ENCODE measurements around the gene SUGCT. TPM values are rescaled to one million over a fixed set of nuclear protein-coding genes. Genes with fewer than 3 reads are reported as not detected.

Gene SUGCT
- total RNA-seq, 1 donor from 2014 or later: 1.6 TPM

- Mint-ChIP-seq H3K9me3 (ENCODE audit: unreplicated experiment) (no peaks in the 10 kb centered on the region), H3K36me3 (ENCODE audit: low read depth, unreplicated experiment) (no peaks in the 10 kb centered on the region), H3K27ac (ENCODE audit: unreplicated experiment) (no peak overlapping the region), H3K27me3 (ENCODE audit: unreplicated experiment) (peaks cover under 1% of the 10 kb centered on the region), H3K4me3 (ENCODE audit: unreplicated experiment) (no peak overlapping the region), H3K4me1 (ENCODE audit: unreplicated experiment) (peaks cover 4% of the 10 kb centered on the region)
- no peak for TF ChIP-seq CTCF (IDR thresholded peaks at IDR 0.05; ENCODE audit: unreplicated experiment)
- no peak for DNase-seq (ENCODE audit: low spot score)
These were observed 618.6 kb downstream of the SUGCT start for GRCh38 chr7:40753455-40753854.

- Mint-ChIP-seq H3K27ac (ENCODE audit: unreplicated experiment) (no peak overlapping the region), H3K4me1 (ENCODE audit: unreplicated experiment) (peaks cover 4% of the 10 kb centered on the region), H3K36me3 (ENCODE audit: low read depth, unreplicated experiment) (no peaks in the 10 kb centered on the region)
These were observed 620.6 kb downstream of the SUGCT start for GRCh38 chr7:40755438-40755837.

GRCh38 chr7:40757109-40757508 is 622.3 kb downstream of the SUGCT start:
- no peaks in the 10 kb centered on the region for H3K4me1 Mint-ChIP-seq (ENCODE audit: unreplicated experiment)
- peaks cover 2% of the 10 kb centered on the region for H3K27me3 Mint-ChIP-seq (ENCODE audit: unreplicated experiment)
- H3K36me3 Mint-ChIP-seq (ENCODE audit: low read depth, unreplicated experiment): no peaks in the 10 kb centered on the region
- DNase-seq (ENCODE audit: low spot score): no peak
- no peaks in the 10 kb centered on the region for H3K9me3 Mint-ChIP-seq (ENCODE audit: unreplicated experiment)
- TF ChIP-seq CTCF (IDR thresholded peaks at IDR 0.05; ENCODE audit: unreplicated experiment): no peak
- H3K27ac Mint-ChIP-seq (ENCODE audit: unreplicated experiment): no peak overlapping the region
- no peak overlapping the region for H3K4me3 Mint-ChIP-seq (ENCODE audit: unreplicated experiment)

More at GRCh38 chr7:40755438-40755837, 620.6 kb downstream of the SUGCT start:
- no peak for TF ChIP-seq CTCF (IDR thresholded peaks at IDR 0.05; ENCODE audit: unreplicated experiment)
- no peak overlapping the region for H3K4me3 Mint-ChIP-seq (ENCODE audit: unreplicated experiment)
- H3K9me3 Mint-ChIP-seq (ENCODE audit: unreplicated experiment): no peaks in the 10 kb centered on the region
- no peak for DNase-seq (ENCODE audit: low spot score)
- peaks cover 2% of the 10 kb centered on the region for H3K27me3 Mint-ChIP-seq (ENCODE audit: unreplicated experiment)

- Mint-ChIP-seq H3K36me3 (ENCODE audit: low read depth, unreplicated experiment) (no peaks in the 10 kb centered on the region), H3K4me1 (ENCODE audit: unreplicated experiment) (no peaks in the 10 kb centered on the region), H3K27ac (ENCODE audit: unreplicated experiment) (no peak overlapping the region), H3K9me3 (ENCODE audit: unreplicated experiment) (no peaks in the 10 kb centered on the region), H3K4me3 (ENCODE audit: unreplicated experiment) (no peak overlapping the region), H3K27me3 (ENCODE audit: unreplicated experiment) (peaks cover 2% of the 10 kb centered on the region)
- DNase-seq (ENCODE audit: low spot score): no peak
- TF ChIP-seq CTCF (IDR thresholded peaks at IDR 0.05; ENCODE audit: unreplicated experiment): no peak
These were observed 623.8 kb downstream of the SUGCT start for GRCh38 chr7:40758590-40758989.

- no peak for DNase-seq (ENCODE audit: low spot score)
- H3K4me1 Mint-ChIP-seq (ENCODE audit: unreplicated experiment): no peaks in the 10 kb centered on the region
- no peak for TF ChIP-seq CTCF (IDR thresholded peaks at IDR 0.05; ENCODE audit: unreplicated experiment)
- peaks cover 2% of the 10 kb centered on the region for H3K27me3 Mint-ChIP-seq (ENCODE audit: unreplicated experiment)
- no peaks in the 10 kb centered on the region for H3K9me3 Mint-ChIP-seq (ENCODE audit: unreplicated experiment)
- no peak overlapping the region for H3K27ac Mint-ChIP-seq (ENCODE audit: unreplicated experiment)
- H3K36me3 Mint-ChIP-seq (ENCODE audit: low read depth, unreplicated experiment): no peaks in the 10 kb centered on the region
- no peak overlapping the region for H3K4me3 Mint-ChIP-seq (ENCODE audit: unreplicated experiment)
These were observed 625.6 kb downstream of the SUGCT start for GRCh38 chr7:40760293-40760964.

All from endothelial cell (in vitro differentiated cells).